Measurements from ENCODE around the gene SLC9A7.

Gene SLC9A7

GRCh38 chrX:46610070-46610658, 148.8 kb downstream of the SLC9A7 start:
- in situ Hi-C loops (cut with MboI; ENCODE audit: low pct_unique_long_range_greater_than_20kb, low sequenced_read_pairs, unreplicated experiment): no loop called here
- no peak for TF ChIP-seq CTCF (IDR thresholded peaks at IDR 0.05; ENCODE audit: extremely low read depth, insufficient read depth, missing control alignments)
- no peak for DNase-seq (ENCODE audit: low spot score)

- in situ Hi-C loops (cut with MboI; ENCODE audit: low pct_unique_long_range_greater_than_20kb, low sequenced_read_pairs, unreplicated experiment): no loop called here
- no peak for TF ChIP-seq CTCF (IDR thresholded peaks at IDR 0.05; ENCODE audit: extremely low read depth, insufficient read depth, missing control alignments)
- no peak for DNase-seq (ENCODE audit: low spot score)
Measured at GRCh38 chrX:46607916-46608315, 151.0 kb downstream of the SLC9A7 start.

- no peak for TF ChIP-seq CTCF (IDR thresholded peaks at IDR 0.05; ENCODE audit: extremely low read depth, insufficient read depth, missing control alignments)
- no peak for DNase-seq (ENCODE audit: low spot score)
- in situ Hi-C loops (cut with MboI; ENCODE audit: low pct_unique_long_range_greater_than_20kb, low sequenced_read_pairs, unreplicated experiment): no loop called here
Measured at GRCh38 chrX:46602468-46603102, 156.3 kb downstream of the SLC9A7 start.

- TF ChIP-seq CTCF (IDR thresholded peaks at IDR 0.05; ENCODE audit: extremely low read depth, insufficient read depth, missing control alignments): no peak
- DNase-seq (ENCODE audit: low spot score): no peak
- in situ Hi-C loops (cut with MboI; ENCODE audit: low pct_unique_long_range_greater_than_20kb, low sequenced_read_pairs, unreplicated experiment): no loop called here
Measured at GRCh38 chrX:46601283-46601682, 157.6 kb downstream of the SLC9A7 start.

GRCh38 chrX:46599051-46599560, 159.8 kb downstream of the SLC9A7 start:
- no peak for DNase-seq (ENCODE audit: low spot score)
- in situ Hi-C loops (cut with MboI; ENCODE audit: low pct_unique_long_range_greater_than_20kb, low sequenced_read_pairs, unreplicated experiment): no loop called here

GRCh38 chrX:46597771-46598170, 161.1 kb downstream of the SLC9A7 start:
- in situ Hi-C loops (cut with MboI; ENCODE audit: low pct_unique_long_range_greater_than_20kb, low sequenced_read_pairs, unreplicated experiment): no loop called here
- no peak for DNase-seq (ENCODE audit: low spot score)
- TF ChIP-seq CTCF (IDR thresholded peaks at IDR 0.05; ENCODE audit: extremely low read depth, insufficient read depth, missing control alignments): no peak

More at GRCh38 chrX:46599051-46599560, 159.8 kb downstream of the SLC9A7 start:
- no peak for TF ChIP-seq CTCF (IDR thresholded peaks at IDR 0.05; ENCODE audit: extremely low read depth, insufficient read depth, missing control alignments)
